Naive thymus-derived CD4-positive, alpha-beta T cell (primary cell): Measurements from ENCODE around the gene VPS13D. TPM values are rescaled to one million over a fixed set of nuclear protein-coding genes. Genes with fewer than 3 reads are reported as not detected.

Experiments
- ATAC-seq: fragments of 150-1000 bp; cut with Tn5 transposase; 2 replicates; pipeline ENCODE4 v1.10.0; 2021; ENCODE audit warnings: mild to moderate bottlenecking, moderate library complexity
- CTCF ChIA-PET: fragments of 350-600 bp; sonication (Branson Sonifier 250); formaldehyde crosslinking; loops from one replicate; lab custom pipeline; 2021; ENCODE audit warnings: antibody characterized with exemption; lab: Charles Lee
- POLR2A ChIA-PET: fragments of 350-600 bp; sonication (Branson Sonifier 250); formaldehyde crosslinking; loops from one replicate; lab custom pipeline; 2021; ENCODE audit warnings: antibody characterized with exemption, inconsistent platforms; lab: Charles Lee
- DNase-seq, 9 donors: peaks; one replicate each; pipeline versions ENCODE4 v3.0.0 to v3.0.0-alpha.2; 2020 to 2022; ENCODE audit warnings: mixed read lengths in 1 of 9
- H3K27ac ChIP-seq: one replicate; pipeline ENCODE4 v1.7.0; 2013; ENCODE audit warnings: mild to moderate bottlenecking, low read depth, low read length, moderate library complexity
- H3K27me3 ChIP-seq, 2 donors: one replicate each; pipeline ENCODE4 v1.7.0; 2013; ENCODE audit warnings: low read length in 2 of 2, mild to moderate bottlenecking in 2 of 2, moderate library complexity in 2 of 2; ENCODE audit not compliant: control insufficient read depth in 2 of 2, insufficient read depth in 2 of 2
- H3K36me3 ChIP-seq, 3 experiments: 1 replicate in 2 of 3; 2 replicates in 1 of 3; pipeline ENCODE4 v1.7.0; 2013; ENCODE audit warnings: low read length in 3 of 3, mild to moderate bottlenecking in 3 of 3, moderate library complexity in 1 of 3; ENCODE audit not compliant: insufficient read depth in 3 of 3, control insufficient read depth in 2 of 3
- H3K4me1 ChIP-seq, 2 donors: one replicate each; pipeline ENCODE4 v1.7.0; 2013; ENCODE audit warnings: low read length in 2 of 2, mild to moderate bottlenecking in 2 of 2, moderate library complexity in 1 of 2; ENCODE audit not compliant: control insufficient read depth in 2 of 2, insufficient read depth in 2 of 2
- H3K4me3 ChIP-seq: 2 replicates; pipeline ENCODE4 v1.7.0; 2013; ENCODE audit warnings: mild to moderate bottlenecking, low read length
- H3K9me3 ChIP-seq, 3 experiments: 1 replicate in 2 of 3; 2 replicates in 1 of 3; pipeline ENCODE4 v1.7.0; 2013; ENCODE audit warnings: low read length in 3 of 3; ENCODE audit not compliant: control insufficient read depth in 2 of 3
- H3K27ac Mint-ChIP-seq, 9 donors: one replicate each; pipeline ENCODE4 v1.8.0; 2020 to 2022; ENCODE audit warnings: mixed read lengths in 9 of 9, mild to moderate bottlenecking in 8 of 9, moderate library complexity in 5 of 9, inconsistent platforms in 2 of 9
- H3K27me3 Mint-ChIP-seq, 5 donors: one replicate each; pipeline ENCODE4 v1.8.0; 2021 to 2022; ENCODE audit warnings: mixed read lengths in 5 of 5, mild to moderate bottlenecking in 1 of 5
- H3K36me3 Mint-ChIP-seq, 5 donors: one replicate each; pipeline ENCODE4 v1.8.0; 2020 to 2022; ENCODE audit warnings: mixed read lengths in 5 of 5, mild to moderate bottlenecking in 3 of 5, inconsistent platforms in 1 of 5
- H3K4me1 Mint-ChIP-seq, 7 donors: one replicate each; pipeline ENCODE4 v1.8.0; 2020 to 2022; ENCODE audit warnings: mixed read lengths in 7 of 7, mild to moderate bottlenecking in 3 of 7, inconsistent platforms in 1 of 7
- H3K4me3 Mint-ChIP-seq, 10 donors: one replicate each; pipeline ENCODE4 v1.8.0; 2020 to 2022; ENCODE audit warnings: mild to moderate bottlenecking in 10 of 10, mixed read lengths in 10 of 10, moderate library complexity in 6 of 10, inconsistent platforms in 2 of 10
- H3K9me3 Mint-ChIP-seq, 11 donors: one replicate each; pipeline ENCODE4 v1.8.0; 2020 to 2022; ENCODE audit warnings: mixed read lengths in 11 of 11, mild to moderate bottlenecking in 4 of 11, inconsistent platforms in 1 of 11, moderate library complexity in 1 of 11
- intact Hi-C, 2 donors: fragments of 100-400 bp; cut with micrococcal nuclease; formaldehyde crosslinking; loops; one replicate each; pipeline ENCODE4 v1.15.1; 2023
- polyA plus RNA-seq, 2 donors: library from polyadenylated mRNA; unstranded; fragments of 300-500 nt; fragmentation: Illumina TruSeq; gene quantifications; one replicate each; pipeline ENCODE4 v1.2.3, GENCODE V29; 2021
- total RNA-seq, 6 experiments: library from RNA in 5 of 6; stranded (reverse) in 5 of 6; gene quantifications; 1 replicate in 5 of 6; 2 replicates in 1 of 6; pipeline ENCODE4 v1.2.3 and lab custom pipeline; 2021 to 2026

The VPS13D gene
- total and polyA plus RNA-seq, 7 experiments from 2014 or later = 6.5 to 94.4 (median 73.2) TPM

GRCh38 chr1:12530462-12531178, 300.8 kb downstream of the VPS13D start:
- ChIA-PET CTCF (no interaction called here), POLR2A (no interaction called here)
- no peak overlapping the region for H3K27ac ChIP-seq
- no peaks in the 10 kb centered on the region for H3K27me3 ChIP-seq
- H3K9me3 ChIP-seq = no peaks in the 10 kb centered on the region
- no peak overlapping the region for H3K4me3 ChIP-seq
- H3K4me3 Mint-ChIP-seq = no peak overlapping the region
- DNase-seq (no peak), ATAC-seq (no peak)
- peaks cover 4 to 35% (median 22%) of the 10 kb centered on the region in 5 donors for H3K36me3 Mint-ChIP-seq
- H3K4me1 ChIP-seq = peaks cover 0 to 4% of the 10 kb centered on the region in 2 donors
- H3K9me3 Mint-ChIP-seq = peaks cover 0 to 5% (median 3%) of the 10 kb centered on the region in 11 donors
- H3K27me3 Mint-ChIP-seq = no peaks in the 10 kb centered on the region
- intact Hi-C loops = no loop called here
- peaks cover 12 to 28% (median 15%) of the 10 kb centered on the region in 7 donors for H3K4me1 Mint-ChIP-seq
- H3K27ac Mint-ChIP-seq = peak overlapping the region in 1 of 9 donors; percentile 27
- H3K36me3 ChIP-seq = peaks cover 0 to under 1% (median 0%) of the 10 kb centered on the region in 3 experiments

GRCh38 chr1:12531179-12531499, 301.3 kb downstream of the VPS13D start:
- ChIA-PET POLR2A (interaction anchor here (0.6 kb wide), 1 partner anchor 117 kb away, joined by 3 read pairs; no protein-coding TSS in a partner anchor), CTCF (no interaction called here)
- no peak overlapping the region for H3K4me3 Mint-ChIP-seq
- Histone ChIP-seq H3K4me3 (no peak overlapping the region), H3K27me3 (no peaks in the 10 kb centered on the region), H3K36me3 (peaks cover 0 to 5% (median 0%) of the 10 kb centered on the region in 3 experiments), H3K27ac (no peak overlapping the region), H3K9me3 (no peaks in the 10 kb centered on the region), H3K4me1 (peaks cover 0 to 4% of the 10 kb centered on the region in 2 donors)
- no peaks in the 10 kb centered on the region for H3K27me3 Mint-ChIP-seq
- DNase-seq (no peak), ATAC-seq (no peak)
- peak overlapping the region in 4 of 9 donors; percentile 2 to 50 (median 15) for H3K27ac Mint-ChIP-seq
- peaks cover 5 to 40% (median 27%) of the 10 kb centered on the region in 5 donors for H3K36me3 Mint-ChIP-seq
- intact Hi-C loops = no loop called here
- H3K9me3 Mint-ChIP-seq = peaks cover 1 to 9% (median 6%) of the 10 kb centered on the region in 11 donors
- H3K4me1 Mint-ChIP-seq = peaks cover 10 to 28% (median 15%) of the 10 kb centered on the region in 7 donors

DNA sequence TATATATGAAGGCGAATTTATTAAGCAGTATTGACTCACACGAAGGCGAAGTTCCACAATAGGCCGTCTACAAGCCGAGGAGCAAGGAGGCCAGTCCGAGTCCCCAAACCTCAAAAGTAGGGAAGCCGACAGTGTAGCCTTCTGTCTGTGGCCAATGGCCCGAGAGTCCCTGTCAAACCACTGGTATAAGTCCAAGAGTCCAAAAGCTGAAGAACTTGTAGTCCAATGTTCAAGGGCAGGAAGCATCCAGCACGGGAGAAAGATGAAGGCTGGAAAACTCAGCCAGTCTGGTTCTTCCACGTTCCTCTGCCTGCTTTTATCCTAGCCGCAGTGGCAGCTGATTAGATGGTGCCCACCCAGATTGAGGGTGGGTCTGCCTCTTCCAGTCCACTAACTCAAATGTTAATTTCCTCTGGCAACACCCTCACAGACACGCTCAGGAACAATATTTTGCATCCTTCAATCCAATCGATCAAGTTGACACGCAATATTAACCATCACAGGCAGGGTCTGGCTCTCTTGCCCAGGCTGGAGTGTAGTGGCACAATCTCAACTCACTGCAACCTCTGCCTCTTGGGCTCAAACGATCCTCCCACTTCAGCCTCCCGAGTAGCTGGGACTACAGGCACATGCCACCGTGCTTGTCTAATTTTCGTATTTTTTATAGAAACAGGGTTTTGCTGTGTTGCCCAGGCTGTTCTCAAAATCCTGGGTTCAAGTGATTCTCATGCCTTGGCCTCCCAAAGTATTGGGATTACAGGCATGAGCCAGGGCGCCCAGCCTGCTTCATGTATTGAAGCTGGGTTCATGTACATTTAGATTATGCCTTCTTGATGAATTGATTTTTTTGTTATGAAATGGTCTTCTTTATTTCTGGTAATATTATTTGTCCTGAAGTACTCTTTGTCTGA, 302.8 kb downstream of the VPS13D start:
- Mint-ChIP-seq H3K27me3 (no peaks in the 10 kb centered on the region), H3K4me3 (no peak overlapping the region), H3K9me3 (peaks cover 8 to 24% (median 14%) of the 10 kb centered on the region in 11 donors), H3K36me3 (peaks cover 15 to 56% (median 41%) of the 10 kb centered on the region in 5 donors), H3K27ac (no peak overlapping the region), H3K4me1 (peaks cover 13 to 28% (median 18%) of the 10 kb centered on the region in 7 donors)
- H3K27ac ChIP-seq = no peak overlapping the region
- ChIA-PET POLR2A (no interaction called here), CTCF (no interaction called here)
- H3K36me3 ChIP-seq = peaks cover 0 to 10% (median 0%) of the 10 kb centered on the region in 3 experiments
- no peaks in the 10 kb centered on the region for H3K27me3 ChIP-seq
- no peaks in the 10 kb centered on the region for H3K9me3 ChIP-seq
- H3K4me3 ChIP-seq = no peak overlapping the region
- ATAC-seq = no peak
- intact Hi-C loops = no loop called here
- peaks cover 0 to 4% of the 10 kb centered on the region in 2 donors for H3K4me1 ChIP-seq
- DNase-seq = no peak

- Mint-ChIP-seq H3K4me1 (peaks cover 0 to 10% (median 4%) of the 10 kb centered on the region in 7 donors), H3K36me3 (peaks cover 15 to 57% (median 46%) of the 10 kb centered on the region in 5 donors), H3K4me3 (no peak overlapping the region), H3K27ac (no peak overlapping the region), H3K27me3 (no peaks in the 10 kb centered on the region), H3K9me3 (peaks cover 8 to 25% (median 16%) of the 10 kb centered on the region in 11 donors)
- H3K27ac ChIP-seq = no peak overlapping the region
- no peaks in the 10 kb centered on the region for H3K4me1 ChIP-seq
- H3K4me3 ChIP-seq = no peak overlapping the region
- H3K9me3 ChIP-seq = no peaks in the 10 kb centered on the region
- intact Hi-C loops = no loop called here
- DNase-seq (no peak), ATAC-seq (no peak)
- no peaks in the 10 kb centered on the region for H3K27me3 ChIP-seq
- POLR2A ChIA-PET = interaction anchor here (0.6 kb wide), 1 partner anchor 150 kb away, joined by 3 read pairs; no protein-coding TSS in a partner anchor
- peaks cover 0 to 10% (median 0%) of the 10 kb centered on the region in 3 experiments for H3K36me3 ChIP-seq
- CTCF ChIA-PET = interaction anchor here (0.9 kb wide), 1 partner anchor 123 kb away, joined by 3 read pairs; no protein-coding TSS in a partner anchor
These were observed 306.3 kb downstream of the VPS13D start for GRCh38 chr1:12536023-12536639.

DNA sequence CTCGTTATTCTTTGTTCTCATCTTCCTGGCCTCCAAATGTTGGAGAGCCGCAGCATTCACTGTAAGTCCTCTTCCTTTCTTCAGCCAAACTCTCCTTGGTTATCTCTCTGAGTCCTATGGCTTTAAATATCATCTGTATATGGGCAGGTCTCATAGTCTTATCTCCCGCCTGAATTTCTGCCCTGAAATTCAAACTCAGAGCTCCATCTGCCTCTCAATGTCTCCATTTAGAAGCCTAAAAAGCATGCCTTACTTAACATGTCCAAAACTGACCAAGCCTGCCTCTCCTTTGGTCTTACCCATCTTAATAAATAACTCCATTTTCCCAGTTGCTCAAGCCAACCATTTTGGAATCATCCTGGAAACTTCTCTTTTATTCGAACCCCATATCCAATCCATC, 307.5 kb downstream of the VPS13D start:
- Mint-ChIP-seq H3K4me3 (no peak overlapping the region), H3K4me1 (peaks cover 0 to 7% (median 0%) of the 10 kb centered on the region in 7 donors), H3K36me3 (peaks cover 15 to 48% (median 43%) of the 10 kb centered on the region in 5 donors), H3K27ac (peak overlapping the region in 1 of 9 donors; percentile 31), H3K9me3 (peaks cover 8 to 25% (median 16%) of the 10 kb centered on the region in 11 donors), H3K27me3 (peaks cover 0 to 3% (median 0%) of the 10 kb centered on the region in 5 donors)
- ATAC-seq (no peak), DNase-seq (no peak)
- H3K4me3 ChIP-seq = no peak overlapping the region
- H3K36me3 ChIP-seq = peaks cover 0 to 10% (median 0%) of the 10 kb centered on the region in 3 experiments
- ChIA-PET POLR2A (no interaction called here), CTCF (no interaction called here)
- H3K27me3 ChIP-seq = no peaks in the 10 kb centered on the region
- intact Hi-C loops = no loop called here
- H3K4me1 ChIP-seq = no peaks in the 10 kb centered on the region
- no peak overlapping the region for H3K27ac ChIP-seq
- no peaks in the 10 kb centered on the region for H3K9me3 ChIP-seq

GRCh38 chr1:12537906-12538461, 308.2 kb downstream of the VPS13D start:
- H3K9me3 Mint-ChIP-seq = peaks cover 8 to 25% (median 16%) of the 10 kb centered on the region in 11 donors
- peaks cover 15 to 45% (median 41%) of the 10 kb centered on the region in 5 donors for H3K36me3 Mint-ChIP-seq
- H3K27ac Mint-ChIP-seq = no peak overlapping the region
- no peak overlapping the region for H3K4me3 Mint-ChIP-seq
- DNase-seq = no peak
- Histone ChIP-seq H3K9me3 (no peaks in the 10 kb centered on the region), H3K27me3 (no peaks in the 10 kb centered on the region), H3K4me3 (no peak overlapping the region), H3K36me3 (peaks cover 0 to 10% (median 0%) of the 10 kb centered on the region in 3 experiments), H3K27ac (no peak overlapping the region), H3K4me1 (no peaks in the 10 kb centered on the region)
- no peak for ATAC-seq
- POLR2A ChIA-PET = interaction anchor here (0.7 kb wide), 1 partner anchor 89 kb away, joined by 3 read pairs; no protein-coding TSS in a partner anchor
- intact Hi-C loops = no loop called here
- CTCF ChIA-PET = no interaction called here
- peaks cover 0 to 3% (median 0%) of the 10 kb centered on the region in 5 donors for H3K27me3 Mint-ChIP-seq
- peaks cover 0 to 7% (median 0%) of the 10 kb centered on the region in 7 donors for H3K4me1 Mint-ChIP-seq
